ENCODE data around the gene CD38.

GRCh38 chr4:15893962-15894361 is 115.8 kb downstream of the CD38 start:
- TF ChIP-seq CTCF (IDR thresholded peaks at IDR 0.05): no peak
- TF ChIP-seq EP300 (IDR thresholded peaks at IDR 0.05): no peak
- no peak for TF ChIP-seq POLR2A (IDR thresholded peaks at IDR 0.05)

All from sigmoid colon (tissue), 4 donors.